ENCODE results near the gene UNC5A. TPM values are rescaled to one million over a fixed set of nuclear protein-coding genes. Genes with fewer than 3 reads are reported as not detected.
A peak's percentile ranks its signal among the peaks of the same experiment; 100 is the strongest.

UNC5A gene
- total RNA-seq, 2 experiments from 2014 or later, result not detected

DNA sequence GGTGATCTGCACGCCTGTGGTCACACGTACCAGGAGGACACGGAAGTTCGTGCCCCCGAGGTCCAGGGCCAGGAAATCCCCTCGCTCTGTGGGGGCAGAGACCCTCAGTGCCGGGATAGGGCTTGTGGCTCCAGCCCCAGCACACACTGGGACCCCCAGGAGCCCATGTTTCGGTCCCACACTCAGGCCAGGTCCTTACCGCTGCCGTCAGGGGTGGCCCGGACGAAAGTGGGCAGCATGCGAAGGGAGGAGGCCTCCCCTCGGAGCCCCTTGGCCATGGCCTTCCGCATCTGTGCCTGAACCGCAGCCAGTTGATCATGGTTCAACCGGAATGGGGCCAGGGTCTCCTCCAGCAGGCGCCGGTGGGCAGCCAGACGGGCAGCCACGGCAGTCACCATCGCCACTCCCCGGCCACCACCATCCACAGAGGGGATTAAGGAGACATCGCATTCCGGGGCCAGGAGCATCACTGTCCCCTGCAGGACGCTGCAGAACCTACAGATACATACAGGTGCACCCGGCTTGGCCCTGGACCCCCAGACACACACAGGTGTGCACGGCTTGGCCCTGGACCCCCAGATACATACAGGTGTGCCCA is 77.0 kb downstream of the UNC5A start:
- H3K4me1 Mint-ChIP-seq (ENCODE audit: low read depth), result peaks cover 4% of the 10 kb centered on the region
- CTCF ChIA-PET, result no interaction called here
- intact Hi-C loops (cut with micrococcal nuclease), result no loop called here
- H3K4me3 Mint-ChIP-seq, result no peak overlapping the region
- DNase-seq, result no peak
- no peak overlapping the region for H3K27ac Mint-ChIP-seq
- no peaks in the 10 kb centered on the region for H3K36me3 Mint-ChIP-seq (ENCODE audit: low read depth)
- no peaks in the 10 kb centered on the region for H3K27me3 Mint-ChIP-seq (ENCODE audit: low read depth)
- H3K9me3 Mint-ChIP-seq, result no peaks in the 10 kb centered on the region

DNA sequence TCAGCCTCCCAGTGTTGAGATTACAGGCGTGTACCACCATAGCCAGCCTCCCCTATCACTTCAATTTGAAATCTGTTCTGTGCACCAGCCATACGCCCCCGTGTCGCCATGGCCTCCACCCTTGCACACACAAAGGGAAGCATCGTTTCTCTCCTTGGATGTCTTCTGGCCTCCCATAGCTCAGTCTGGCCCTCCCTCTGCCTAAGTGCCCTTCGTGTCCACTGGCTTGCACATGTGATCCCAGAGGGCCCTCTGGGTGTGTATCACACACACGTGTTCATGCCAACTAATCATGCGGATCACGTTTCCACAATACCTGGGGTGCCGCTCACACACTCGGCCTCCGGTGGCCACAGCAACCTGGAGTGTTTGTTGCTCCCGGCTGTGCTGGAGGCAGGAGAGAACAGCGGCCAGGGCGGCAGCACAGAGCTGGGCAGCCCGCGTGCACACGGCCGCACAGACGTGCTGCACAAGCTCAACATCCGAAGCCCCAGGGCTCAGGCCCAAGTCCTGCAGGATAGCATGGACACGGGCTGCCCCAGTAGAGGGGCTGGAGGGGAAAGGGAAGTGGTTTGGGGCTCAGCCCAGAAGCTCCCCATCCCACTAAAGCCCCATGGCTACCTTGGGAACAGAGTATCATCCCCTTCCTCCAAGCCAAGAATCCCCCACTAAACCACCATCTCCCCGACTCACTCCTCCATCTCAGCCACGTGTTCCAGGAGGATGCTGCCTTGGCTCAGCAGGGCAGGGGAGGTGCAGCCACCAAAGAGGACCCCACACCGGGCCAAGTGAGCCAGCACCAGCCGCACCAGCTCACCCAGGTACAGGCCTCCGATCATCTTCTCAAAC is 77.9 kb downstream of the UNC5A start:
- DNase-seq, result no peak
- Mint-ChIP-seq H3K27ac (no peak overlapping the region), H3K4me3 (no peak overlapping the region), H3K4me1 (ENCODE audit: low read depth) (peaks cover 4% of the 10 kb centered on the region), H3K36me3 (ENCODE audit: low read depth) (no peaks in the 10 kb centered on the region), H3K27me3 (ENCODE audit: low read depth) (no peaks in the 10 kb centered on the region), H3K9me3 (no peaks in the 10 kb centered on the region)
- intact Hi-C loops (cut with micrococcal nuclease), result no loop called here
- CTCF ChIA-PET, result no interaction called here

DNA sequence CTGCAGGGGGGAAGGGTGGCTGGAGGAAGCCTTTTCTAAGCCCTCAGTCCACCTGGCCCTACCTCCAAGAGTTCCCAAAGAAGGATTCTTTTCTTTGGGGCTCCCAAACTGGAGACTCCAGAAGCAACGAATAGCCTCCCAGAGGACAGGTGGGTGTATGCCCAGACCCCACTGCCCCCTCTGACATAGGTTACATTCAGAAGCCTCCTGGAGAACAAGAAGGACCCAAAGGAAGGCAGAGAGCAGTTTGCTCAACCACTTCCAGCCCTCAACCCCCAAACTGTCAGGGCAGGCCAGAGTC is 78.5 kb downstream of the UNC5A start:
- CTCF ChIA-PET, result no interaction called here
- Mint-ChIP-seq H3K27ac (no peak overlapping the region), H3K4me1 (ENCODE audit: low read depth) (peaks cover 4% of the 10 kb centered on the region), H3K27me3 (ENCODE audit: low read depth) (no peaks in the 10 kb centered on the region), H3K36me3 (ENCODE audit: low read depth) (no peaks in the 10 kb centered on the region), H3K9me3 (no peaks in the 10 kb centered on the region), H3K4me3 (no peak overlapping the region)
- DNase-seq, result no peak
- intact Hi-C loops (cut with micrococcal nuclease), result no loop called here

DNA sequence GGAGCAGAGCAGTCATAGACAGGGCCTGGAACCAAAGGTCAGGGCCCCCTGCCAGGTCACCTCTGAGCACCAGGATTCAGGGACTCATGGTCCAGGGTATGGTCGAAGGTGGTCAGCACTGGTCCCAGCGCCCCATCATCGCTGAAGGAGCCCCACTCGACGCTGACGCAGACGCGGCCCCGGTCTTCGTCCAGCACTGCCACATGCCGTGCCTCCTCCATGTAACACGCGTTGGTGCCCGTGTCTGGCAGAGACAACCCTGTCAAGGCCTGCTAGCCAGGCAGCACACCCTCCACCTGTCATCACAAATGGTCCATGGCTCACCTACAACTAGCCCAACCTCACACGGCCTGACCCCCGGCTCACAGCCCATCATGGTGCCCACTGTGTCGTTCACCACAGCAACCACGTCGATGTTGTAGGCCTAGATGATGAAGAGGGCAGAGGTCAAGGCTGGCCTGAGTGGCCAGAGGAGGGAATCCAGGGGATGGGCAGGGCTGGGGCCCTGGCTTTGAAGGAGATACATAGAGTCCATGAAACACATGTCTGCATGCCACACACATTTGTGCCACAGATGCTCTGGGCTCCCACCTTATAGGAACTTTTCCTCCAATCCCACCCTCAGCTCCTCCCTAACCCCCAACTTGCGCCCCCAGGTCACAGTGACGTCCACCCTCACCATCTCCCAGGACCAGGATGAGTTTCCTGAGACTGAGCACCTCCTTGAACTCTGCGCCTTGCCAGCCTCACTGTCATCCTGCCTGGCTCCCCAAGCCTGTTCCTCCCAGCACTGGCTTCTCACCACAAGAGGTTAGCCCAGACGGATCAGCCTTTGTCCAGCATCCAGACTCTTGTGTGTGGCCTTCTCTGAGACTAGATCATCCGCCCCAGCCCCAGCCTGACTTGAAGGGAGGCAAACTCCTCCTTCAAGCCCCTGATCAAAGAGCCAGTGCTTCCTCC is 79.2 kb downstream of the UNC5A start:
- Mint-ChIP-seq H3K27me3 (ENCODE audit: low read depth) (no peaks in the 10 kb centered on the region), H3K4me1 (ENCODE audit: low read depth) (peaks cover 3% of the 10 kb centered on the region), H3K4me3 (no peak overlapping the region), H3K36me3 (ENCODE audit: low read depth) (no peaks in the 10 kb centered on the region), H3K9me3 (no peaks in the 10 kb centered on the region), H3K27ac (no peak overlapping the region)
- DNase-seq, result peak; percentile 1
- CTCF ChIA-PET, result no interaction called here
- intact Hi-C loops (cut with micrococcal nuclease), result no loop called here

DNA sequence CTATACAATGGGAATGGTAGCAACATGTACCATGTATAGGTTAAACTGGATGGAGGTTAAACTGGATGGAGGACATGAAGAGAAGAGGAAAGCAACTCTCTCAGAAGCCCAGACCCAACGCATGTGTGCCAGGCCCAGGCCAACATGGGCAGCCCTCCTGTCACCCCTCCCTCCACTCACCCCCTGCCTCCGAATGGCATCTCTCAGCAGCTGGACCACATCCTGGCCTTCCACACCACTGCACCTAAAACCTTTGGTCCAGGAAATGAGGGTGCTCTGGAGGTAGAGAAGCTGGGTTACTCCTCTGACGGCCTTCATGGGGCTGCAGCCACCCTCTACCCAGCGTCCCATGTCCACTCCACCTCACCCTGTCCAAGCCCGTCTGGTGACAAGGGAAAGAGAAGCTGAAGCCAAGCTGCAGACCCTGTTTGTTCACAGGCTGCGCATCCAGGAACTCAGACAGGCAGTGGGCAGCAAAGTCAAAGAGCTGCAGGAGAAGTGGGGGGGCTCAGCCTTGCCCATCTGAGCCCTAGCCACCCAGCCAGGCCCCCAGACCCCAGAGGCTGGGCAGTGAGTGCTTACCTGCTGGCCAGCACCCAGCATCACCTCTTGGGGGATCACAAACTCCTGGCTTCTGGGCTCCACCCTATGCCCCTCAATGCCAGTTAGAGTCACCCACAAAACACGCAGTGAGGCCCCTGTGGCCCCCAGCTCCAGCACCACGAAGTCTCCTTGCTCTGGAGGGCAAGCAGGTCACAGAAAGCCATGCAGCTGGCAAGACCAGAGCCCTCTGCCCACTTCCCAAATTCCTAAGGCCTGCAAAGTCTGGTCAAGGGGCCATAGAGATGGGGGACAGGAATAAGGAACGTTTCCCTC is 80.3 kb downstream of the UNC5A start:
- Mint-ChIP-seq H3K27me3 (ENCODE audit: low read depth) (no peaks in the 10 kb centered on the region), H3K9me3 (no peaks in the 10 kb centered on the region), H3K27ac (no peak overlapping the region), H3K4me3 (no peak overlapping the region), H3K4me1 (ENCODE audit: low read depth) (no peaks in the 10 kb centered on the region), H3K36me3 (ENCODE audit: low read depth) (no peaks in the 10 kb centered on the region)
- intact Hi-C loops (cut with micrococcal nuclease), result no loop called here
- DNase-seq, result peak; percentile 2
- CTCF ChIA-PET, result no interaction called here

DNA sequence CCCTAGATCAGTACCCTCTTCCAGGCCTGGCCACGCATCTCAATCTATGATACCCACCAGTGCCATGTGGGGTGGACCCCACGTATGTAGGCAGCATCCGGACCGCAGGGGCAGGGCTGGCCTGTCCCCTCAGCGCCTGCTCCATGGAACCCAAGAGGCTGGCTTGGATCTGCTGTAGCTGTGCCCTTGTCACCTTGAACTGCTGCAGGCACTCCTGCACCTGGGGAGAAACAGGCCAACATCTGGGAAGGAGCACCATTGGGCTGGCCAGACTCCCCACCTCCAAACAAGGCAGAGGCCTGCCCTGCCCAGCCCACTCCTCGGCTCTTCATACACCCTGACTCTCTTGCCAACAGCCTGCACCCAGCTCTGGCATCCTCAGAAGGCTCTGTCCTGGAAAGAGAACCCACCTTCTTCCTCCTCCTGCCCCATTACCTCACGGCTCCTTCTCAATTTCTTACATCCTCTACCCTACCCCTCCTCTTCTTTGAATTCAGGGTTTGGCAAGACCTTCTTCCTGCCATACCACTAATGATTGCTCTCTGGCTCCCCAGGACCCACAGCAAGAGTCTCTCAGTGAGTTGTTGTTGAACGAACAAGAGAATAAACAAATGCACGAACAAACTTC is 81.1 kb downstream of the UNC5A start:
- no peak for DNase-seq
- H3K4me1 Mint-ChIP-seq (ENCODE audit: low read depth), result peaks cover 2% of the 10 kb centered on the region
- no peak overlapping the region for H3K27ac Mint-ChIP-seq
- no peaks in the 10 kb centered on the region for H3K27me3 Mint-ChIP-seq (ENCODE audit: low read depth)
- no peaks in the 10 kb centered on the region for H3K36me3 Mint-ChIP-seq (ENCODE audit: low read depth)
- CTCF ChIA-PET, result interaction anchor here (0.7 kb wide), 1 partner anchor 321 kb away, joined by 3 read pairs; no protein-coding TSS in a partner anchor
- no peaks in the 10 kb centered on the region for H3K9me3 Mint-ChIP-seq
- intact Hi-C loops (cut with micrococcal nuclease), result no loop called here
- no peak overlapping the region for H3K4me3 Mint-ChIP-seq

DNA sequence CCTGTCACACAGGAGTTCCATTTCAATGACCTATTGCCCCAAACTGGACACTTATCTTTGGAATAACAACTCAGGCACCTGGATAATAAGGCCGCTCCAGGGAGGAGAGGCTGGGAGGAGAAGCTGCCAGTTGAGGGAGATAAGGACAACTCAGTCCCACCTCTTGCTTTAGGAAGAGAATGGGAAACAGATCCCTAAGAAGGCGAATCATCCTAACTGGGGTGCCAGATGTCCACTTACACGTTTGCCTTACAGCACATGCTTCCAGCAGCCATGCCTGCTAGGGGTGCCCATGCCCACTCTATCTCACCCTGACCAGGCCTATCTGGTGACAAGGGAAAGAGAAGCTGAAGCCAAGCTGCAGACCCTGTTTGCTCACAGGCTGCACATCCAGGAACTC is 82.3 kb downstream of the UNC5A start:
- CTCF ChIA-PET, result no interaction called here
- Mint-ChIP-seq H3K4me1 (ENCODE audit: low read depth) (peaks cover 14% of the 10 kb centered on the region), H3K27ac (no peak overlapping the region), H3K36me3 (ENCODE audit: low read depth) (no peaks in the 10 kb centered on the region), H3K4me3 (no peak overlapping the region), H3K27me3 (ENCODE audit: low read depth) (no peaks in the 10 kb centered on the region), H3K9me3 (no peaks in the 10 kb centered on the region)
- no peak for DNase-seq
- intact Hi-C loops (cut with micrococcal nuclease), result no loop called here

DNA sequence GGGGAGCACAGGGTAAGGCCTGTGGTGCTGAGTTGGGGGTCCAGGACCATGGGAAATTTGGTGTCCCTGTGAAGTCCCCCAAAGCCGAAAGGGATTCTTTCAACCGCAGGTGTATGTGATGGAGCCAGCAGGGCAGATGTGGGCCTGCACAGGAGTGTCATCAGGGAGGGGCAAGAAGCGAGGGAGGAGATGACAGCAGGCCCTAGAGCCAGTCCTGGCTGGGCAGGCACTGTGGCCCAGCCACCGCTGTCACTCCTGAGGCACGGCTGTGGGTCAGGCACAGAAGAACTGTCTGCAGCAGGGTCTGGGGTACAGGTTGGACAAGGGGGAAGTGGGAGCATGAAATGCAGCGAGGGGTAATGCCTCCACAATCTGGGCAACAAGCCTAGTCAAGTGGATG is 83.9 kb downstream of the UNC5A start:
- H3K27ac Mint-ChIP-seq, result no peak overlapping the region
- H3K27me3 Mint-ChIP-seq (ENCODE audit: low read depth), result no peaks in the 10 kb centered on the region
- peaks cover 21% of the 10 kb centered on the region for H3K4me1 Mint-ChIP-seq (ENCODE audit: low read depth)
- CTCF ChIA-PET, result interaction anchor here (0.6 kb wide), 1 partner anchor 220 kb away, joined by 4 read pairs; no protein-coding TSS in a partner anchor
- H3K4me3 Mint-ChIP-seq, result no peak overlapping the region
- H3K36me3 Mint-ChIP-seq (ENCODE audit: low read depth), result no peaks in the 10 kb centered on the region
- DNase-seq, result no peak
- intact Hi-C loops (cut with micrococcal nuclease), result no loop called here
- no peaks in the 10 kb centered on the region for H3K9me3 Mint-ChIP-seq

DNA sequence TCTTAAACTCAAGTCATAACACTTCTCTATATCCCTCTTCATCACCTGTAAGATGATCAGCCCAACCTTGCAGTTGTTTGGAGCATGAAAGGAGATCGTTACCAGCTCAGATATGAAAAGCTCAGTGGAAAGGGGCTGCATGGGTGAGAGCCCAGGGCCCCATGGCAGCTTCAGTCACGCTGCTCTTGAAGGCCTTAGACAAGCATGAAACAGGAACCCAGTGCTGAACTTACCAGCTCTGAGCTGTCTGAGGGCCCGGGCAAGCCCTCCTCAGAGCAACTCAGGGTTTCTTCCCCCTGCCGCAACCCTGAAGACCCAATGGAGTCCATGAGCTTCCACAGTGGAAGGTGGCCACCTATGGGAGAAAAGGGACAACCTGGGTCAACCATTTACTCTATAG is 85.5 kb downstream of the UNC5A start:
- H3K4me3 Mint-ChIP-seq, result no peak overlapping the region
- H3K36me3 Mint-ChIP-seq (ENCODE audit: low read depth), result peaks cover under 1% of the 10 kb centered on the region
- no peak overlapping the region for H3K27ac Mint-ChIP-seq
- intact Hi-C loops (cut with micrococcal nuclease), result no loop called here
- peaks cover 35% of the 10 kb centered on the region for H3K4me1 Mint-ChIP-seq (ENCODE audit: low read depth)
- H3K9me3 Mint-ChIP-seq, result no peaks in the 10 kb centered on the region
- no peaks in the 10 kb centered on the region for H3K27me3 Mint-ChIP-seq (ENCODE audit: low read depth)
- DNase-seq, result no peak
- CTCF ChIA-PET, result interaction anchor here (0.9 kb wide), 1 partner anchor 236 kb away, joined by 3 read pairs; no protein-coding TSS in a partner anchor

DNA sequence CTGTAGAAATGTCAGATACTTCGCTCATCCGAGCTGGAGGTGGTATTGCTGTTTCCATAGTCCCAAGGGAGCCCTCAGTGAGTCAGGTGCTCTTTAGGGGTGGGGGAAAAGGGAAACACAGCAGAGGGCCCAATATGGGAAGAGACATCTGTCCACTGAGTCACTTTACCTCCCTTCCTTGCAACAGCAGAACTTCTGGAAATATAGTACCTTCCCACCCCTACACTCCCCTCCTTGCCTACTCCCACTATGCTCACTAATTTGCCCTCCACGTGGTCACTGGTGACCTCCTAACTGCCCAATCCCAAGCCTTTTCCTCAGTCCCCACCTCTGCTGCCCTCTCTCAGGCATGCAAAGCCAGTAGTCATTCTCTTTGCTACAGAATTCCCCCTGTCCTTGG is 86.9 kb downstream of the UNC5A start:
- peaks cover 6% of the 10 kb centered on the region for H3K36me3 Mint-ChIP-seq (ENCODE audit: low read depth)
- intact Hi-C loops (cut with micrococcal nuclease), result no loop called here
- H3K4me3 Mint-ChIP-seq, result no peak overlapping the region
- peaks cover 2% of the 10 kb centered on the region for H3K9me3 Mint-ChIP-seq
- no peak for DNase-seq
- peaks cover 49% of the 10 kb centered on the region for H3K4me1 Mint-ChIP-seq (ENCODE audit: low read depth)
- CTCF ChIA-PET, result interaction anchor here (1.6 kb wide), 1 partner anchor 237 kb away, joined by 7 read pairs; no protein-coding TSS in a partner anchor
- H3K27ac Mint-ChIP-seq, result no peak overlapping the region
- H3K27me3 Mint-ChIP-seq (ENCODE audit: low read depth), result no peaks in the 10 kb centered on the region

DNA sequence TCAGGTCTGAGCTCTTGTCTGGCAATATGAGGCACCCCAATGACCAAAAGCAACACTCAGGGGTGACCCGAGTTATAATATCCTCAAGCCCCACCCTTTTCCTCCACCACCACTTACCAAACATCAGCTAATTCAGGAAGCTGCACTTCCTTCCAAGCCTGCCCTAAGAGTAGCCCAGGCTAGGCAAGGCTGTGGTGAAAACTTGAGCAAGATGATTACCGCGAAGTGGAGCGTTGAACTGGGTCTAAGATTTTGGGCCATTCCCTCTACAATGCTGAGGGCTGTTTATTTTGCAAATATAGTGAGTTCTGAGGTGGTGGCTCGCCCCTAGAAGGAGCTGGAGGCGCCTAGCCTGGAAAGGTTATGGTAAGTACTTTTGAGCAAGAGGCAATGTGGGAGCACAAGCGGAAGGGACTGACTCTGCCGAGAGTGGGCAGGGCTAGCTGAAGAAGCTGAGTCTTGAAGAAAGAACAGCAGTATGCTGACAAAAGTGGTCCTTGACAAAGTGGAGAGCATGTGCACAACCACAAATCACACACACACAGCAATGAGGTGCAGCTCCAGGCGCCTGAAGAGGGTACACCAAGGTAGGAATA is 89.0 kb downstream of the UNC5A start, which contains the start of gene HK3:
TSS of gene HK3 (minus strand) at position 51 of the 596 bp plus-strand sequence. CDS start 3,187 bp downstream, outside the sequence.
- CTCF ChIA-PET, result interaction anchor here (1.4 kb wide), 1 partner anchor 239 kb away, joined by 7 read pairs; no protein-coding TSS in a partner anchor

More for the DNA sequence above, 89.0 kb downstream of the UNC5A start, which contains the start of gene HK3:
- Mint-ChIP-seq H3K4me3 (no peak within 1 kb of the TSS), H3K9me3 (peaks cover 2% of the 10 kb centered on the region), H3K27ac (no peak within 1 kb of the TSS), H3K4me1 (ENCODE audit: low read depth) (peaks cover 51% of the 10 kb centered on the region), H3K27me3 (ENCODE audit: low read depth) (no peaks in the 10 kb centered on the region), H3K36me3 (ENCODE audit: low read depth) (peaks cover 6% of the 10 kb centered on the region)
- no peak for DNase-seq
- intact Hi-C loops (cut with micrococcal nuclease), result no loop called here
